Measurements from ENCODE around the gene RASA3.

Gene RASA3

DNA sequence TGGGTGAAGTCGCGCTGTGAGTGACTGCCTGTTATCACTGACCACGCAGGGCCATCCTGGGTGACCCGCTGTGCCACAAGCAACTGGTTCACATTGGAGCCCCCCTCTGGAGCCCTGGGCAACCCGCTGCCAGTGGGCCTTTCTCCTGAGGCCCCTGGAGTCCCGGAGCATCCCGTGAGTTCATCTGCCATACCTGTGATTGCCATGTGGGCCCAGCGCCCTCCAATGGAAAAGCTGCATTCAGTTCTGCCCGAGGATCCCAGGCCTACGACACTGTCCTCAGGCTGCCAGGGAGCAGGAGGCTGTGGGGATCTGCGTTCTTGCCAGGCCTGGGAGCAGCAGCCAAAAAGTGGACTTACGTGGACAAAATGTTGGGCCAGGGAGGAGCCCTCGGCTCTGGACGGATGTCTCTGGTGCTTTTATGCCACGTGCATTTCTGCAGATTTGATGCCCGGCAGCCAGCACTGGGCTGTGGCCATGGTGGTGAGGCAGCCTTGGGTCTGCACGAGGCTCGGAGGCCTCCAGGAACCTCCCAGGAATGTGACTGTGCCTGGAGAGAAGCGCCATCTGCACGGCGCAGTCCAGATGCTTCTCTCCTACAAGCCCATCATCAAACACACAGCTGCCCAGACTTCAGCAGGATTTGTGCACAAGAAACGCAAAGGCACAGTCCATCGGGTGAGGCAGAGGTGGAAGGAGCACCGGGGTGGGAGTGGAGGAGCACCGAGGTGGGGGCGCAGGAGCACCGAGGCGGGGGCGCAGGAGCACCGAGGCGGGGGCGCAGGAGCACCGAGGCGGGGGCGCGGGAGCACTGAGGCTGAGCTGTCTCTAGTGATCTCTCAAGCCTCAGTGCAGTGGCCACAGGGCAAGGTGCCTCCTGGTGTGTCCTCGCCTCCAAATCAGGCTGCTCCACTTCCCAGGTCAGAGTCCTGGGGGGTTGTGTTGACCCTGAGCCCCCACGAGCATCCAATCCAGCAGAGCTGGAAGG lies 202.5 kb downstream of the RASA3 start:
- no peak for DNase-seq

DNA sequence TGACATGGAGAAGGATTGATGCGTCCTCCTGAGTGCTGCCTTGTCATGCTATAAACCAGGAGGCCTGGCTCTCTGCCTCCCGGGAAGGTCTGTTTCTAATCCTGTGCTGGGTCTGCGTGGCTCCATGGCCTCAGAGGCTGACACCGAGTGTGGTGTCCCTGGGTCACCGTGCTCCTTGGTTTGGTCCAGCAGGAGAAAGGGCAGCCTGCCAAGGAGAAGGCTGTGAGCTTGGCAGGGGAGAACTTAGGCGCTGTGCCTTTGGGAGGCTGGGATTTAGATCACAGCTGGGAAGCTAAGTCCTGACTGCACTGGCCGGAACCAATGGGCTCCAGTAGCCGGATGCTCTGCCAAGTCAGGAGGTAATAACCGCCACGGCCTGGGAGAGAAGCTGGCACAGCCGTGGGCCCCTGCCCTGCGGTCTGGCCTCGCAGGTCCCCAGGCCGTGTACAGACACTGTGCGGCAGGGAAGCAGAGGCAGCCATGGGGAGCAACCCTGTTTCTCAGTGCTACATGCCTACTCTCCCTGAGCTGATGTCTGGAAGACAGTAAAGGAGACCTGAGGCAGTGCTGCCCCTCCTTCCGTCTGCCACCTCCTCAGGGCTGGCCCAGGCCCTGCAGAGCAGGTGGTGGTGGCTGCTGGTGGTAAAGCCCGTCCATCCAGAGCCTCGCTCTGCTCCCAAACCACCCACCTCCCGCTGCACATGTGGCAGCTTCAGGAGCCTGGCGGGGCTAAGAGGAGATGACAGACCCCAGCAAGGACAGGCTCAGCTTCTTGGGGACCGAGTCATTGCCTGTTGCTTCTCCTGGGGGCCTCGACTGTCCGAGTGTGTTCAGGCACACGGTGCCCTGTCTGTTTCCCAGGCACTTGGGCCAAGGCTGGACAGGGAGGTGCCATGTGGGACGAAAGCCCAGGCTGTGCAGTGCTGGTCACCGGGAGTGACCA lies 203.5 kb downstream of the RASA3 start:
- DNase-seq: no peak

Measured in activated gamma-delta T cell (primary cell).